Natural killer cell (primary cell): ENCODE results near the gene SORCS2. TPM values are rescaled to one million over a fixed set of nuclear protein-coding genes. Genes with fewer than 3 reads are reported as not detected.

Source experiments
- ATAC-seq, 3 donors: fragments of 150-1000 bp in 2 of 3; fragments of 200-7000 bp in 1 of 3; cut with Tn5 transposase; 1 replicate in 1 of 3; 2 replicates in 2 of 3; pipeline ENCODE4 v1.10.0; 2021; ENCODE audit warnings: mild to moderate bottlenecking in 2 of 3, moderate library complexity in 2 of 3
- DNase-seq, 2 donors: peaks; one replicate each; pipeline versions ENCODE4 v3.0.0 to v3.0.0-alpha.2; 2013 to 2021; ENCODE audit warnings: mixed read lengths in 1 of 2
- H3K27ac ChIP-seq: one replicate; pipeline ENCODE4 v1.5.1; 2013; ENCODE audit warnings: mild to moderate bottlenecking, low read length
- H3K27me3 ChIP-seq: one replicate; pipeline ENCODE4 v1.6.1; 2013; ENCODE audit warnings: low read length; ENCODE audit not compliant: control insufficient read depth, insufficient read depth
- H3K36me3 ChIP-seq: one replicate; pipeline ENCODE4 v1.6.1; 2013; ENCODE audit warnings: low read length; ENCODE audit not compliant: control insufficient read depth, insufficient read depth
- H3K4me1 ChIP-seq: one replicate; pipeline ENCODE4 v1.6.1; 2013; ENCODE audit warnings: low read length; ENCODE audit not compliant: control insufficient read depth, insufficient read depth
- H3K4me3 ChIP-seq: one replicate; pipeline ENCODE4 v1.5.1; 2013; ENCODE audit warnings: low read length
- H3K9me3 ChIP-seq: one replicate; pipeline ENCODE4 v1.6.1; 2013; ENCODE audit warnings: low read length; ENCODE audit not compliant: control insufficient read depth, insufficient read depth
- H3K27ac Mint-ChIP-seq, 2 donors: one replicate each; pipeline ENCODE4 v1.8.0; 2022; ENCODE audit warnings: mild to moderate bottlenecking in 2 of 2, mixed read lengths in 2 of 2, moderate library complexity in 1 of 2
- H3K27me3 Mint-ChIP-seq, 2 donors: one replicate each; pipeline ENCODE4 v1.8.0; 2022; ENCODE audit warnings: low read depth in 2 of 2, mixed read lengths in 2 of 2
- H3K36me3 Mint-ChIP-seq: one replicate; pipeline ENCODE4 v1.8.0; 2022; ENCODE audit warnings: mixed read lengths
- H3K4me1 Mint-ChIP-seq, 2 donors: one replicate each; pipeline ENCODE4 v1.8.0; 2022; ENCODE audit warnings: mixed read lengths in 2 of 2
- H3K4me3 Mint-ChIP-seq: one replicate; pipeline ENCODE4 v1.8.0; 2022; ENCODE audit warnings: mild to moderate bottlenecking, moderate library complexity, mixed read lengths
- H3K9me3 Mint-ChIP-seq, 2 donors: one replicate each; pipeline ENCODE4 v1.8.0; 2022; ENCODE audit warnings: mixed read lengths in 2 of 2
- WGBS: methylation state at CpG from one replicate; pipeline ENCODE4 v1.1.7; 2013; ENCODE audit warnings: missing lambda C conversion rate; ENCODE audit not compliant: insufficient coverage; 5-methylcytosine and 5-hydroxymethylcytosine counted together
- intact Hi-C: fragments of 100-400 bp; cut with micrococcal nuclease; formaldehyde crosslinking; loops from one replicate; pipeline ENCODE4 v1.14.2; 2022
- total RNA-seq, 4 donors: library from RNA; stranded (reverse); fragments of 120-200 nt in 1 of 4; gene quantifications; one replicate each; pipeline versions ENCODE4 v1.2.3 to v1.2.4, GENCODE V29; 2013 to 2022
- TF ChIP-seq, protein P1 (sequence below): fragments of 200-600 bp; IDR thresholded peaks from one replicate; pipeline ENCODE4 v1.8.0; 2022; ENCODE audit warnings: antibody characterized with exemption

SORCS2 gene
- total RNA-seq, 3 donors from 2014 or later (not counting 1 experiment from before 2014, with no cell fraction given) = 1.2 to 2.5 (median 1.4) TPM

DNA sequence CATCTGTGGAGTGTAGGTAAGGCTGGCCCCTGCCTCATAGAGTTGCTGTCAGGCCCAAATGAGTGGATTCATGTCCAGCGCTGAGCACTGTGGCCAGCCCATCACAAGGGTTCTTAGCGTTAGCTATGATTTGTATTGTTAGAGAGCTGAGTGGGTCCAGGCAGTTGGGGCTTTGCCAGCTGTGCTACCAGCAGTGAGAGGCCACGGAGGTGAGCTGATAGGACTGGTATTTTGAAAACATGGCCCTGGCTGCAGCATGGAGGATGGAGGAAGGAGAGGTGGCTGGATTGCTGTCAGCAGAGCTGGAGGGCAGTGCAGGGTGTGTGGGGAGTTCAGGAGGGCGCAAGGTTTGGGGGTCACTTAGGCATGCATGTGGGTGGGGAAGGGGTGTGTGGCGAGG is 172.6 kb downstream of the SORCS2 start:
- intact Hi-C loops = no loop called here
- ATAC-seq (no peak), DNase-seq (no peak)
- Histone ChIP-seq H3K27ac (no peak overlapping the region), H3K36me3 (no peaks in the 10 kb centered on the region), H3K4me1 (no peaks in the 10 kb centered on the region), H3K27me3 (no peaks in the 10 kb centered on the region), H3K9me3 (no peaks in the 10 kb centered on the region), H3K4me3 (no peak overlapping the region)
- Mint-ChIP-seq H3K9me3 (peaks cover 0 to 2% of the 10 kb centered on the region in 2 donors), H3K4me1 (peaks cover 5 to 10% of the 10 kb centered on the region in 2 donors), H3K4me3 (no peak overlapping the region), H3K27me3 (peaks cover 6 to 14% of the 10 kb centered on the region in 2 donors), H3K27ac (no peak overlapping the region), H3K36me3 (no peaks in the 10 kb centered on the region)
- TF ChIP-seq, protein P1, sequence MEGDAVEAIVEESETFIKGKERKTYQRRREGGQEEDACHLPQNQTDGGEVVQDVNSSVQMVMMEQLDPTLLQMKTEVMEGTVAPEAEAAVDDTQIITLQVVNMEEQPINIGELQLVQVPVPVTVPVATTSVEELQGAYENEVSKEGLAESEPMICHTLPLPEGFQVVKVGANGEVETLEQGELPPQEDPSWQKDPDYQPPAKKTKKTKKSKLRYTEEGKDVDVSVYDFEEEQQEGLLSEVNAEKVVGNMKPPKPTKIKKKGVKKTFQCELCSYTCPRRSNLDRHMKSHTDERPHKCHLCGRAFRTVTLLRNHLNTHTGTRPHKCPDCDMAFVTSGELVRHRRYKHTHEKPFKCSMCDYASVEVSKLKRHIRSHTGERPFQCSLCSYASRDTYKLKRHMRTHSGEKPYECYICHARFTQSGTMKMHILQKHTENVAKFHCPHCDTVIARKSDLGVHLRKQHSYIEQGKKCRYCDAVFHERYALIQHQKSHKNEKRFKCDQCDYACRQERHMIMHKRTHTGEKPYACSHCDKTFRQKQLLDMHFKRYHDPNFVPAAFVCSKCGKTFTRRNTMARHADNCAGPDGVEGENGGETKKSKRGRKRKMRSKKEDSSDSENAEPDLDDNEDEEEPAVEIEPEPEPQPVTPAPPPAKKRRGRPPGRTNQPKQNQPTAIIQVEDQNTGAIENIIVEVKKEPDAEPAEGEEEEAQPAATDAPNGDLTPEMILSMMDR = no peak
- 78% methylated on average over 5 of the region's 5 CpGs for WGBS

- H3K4me1 Mint-ChIP-seq = peaks cover 5 to 10% of the 10 kb centered on the region in 2 donors
- no peak for DNase-seq
- no peak overlapping the region for H3K4me3 ChIP-seq
- intact Hi-C loops = no loop called here
- peaks cover 0 to 2% of the 10 kb centered on the region in 2 donors for H3K9me3 Mint-ChIP-seq
- no peak overlapping the region for H3K27ac Mint-ChIP-seq
- H3K4me1 ChIP-seq = no peaks in the 10 kb centered on the region
- no peaks in the 10 kb centered on the region for H3K9me3 ChIP-seq
- no peaks in the 10 kb centered on the region for H3K27me3 ChIP-seq
- no peak overlapping the region for H3K4me3 Mint-ChIP-seq
- peaks cover 12 to 17% of the 10 kb centered on the region in 2 donors for H3K27me3 Mint-ChIP-seq
- WGBS = 72% methylated on average over 22 of the region's 22 CpGs
- no peaks in the 10 kb centered on the region for H3K36me3 ChIP-seq
- no peaks in the 10 kb centered on the region for H3K36me3 Mint-ChIP-seq
- TF ChIP-seq, protein P1 = no peak
- no peak overlapping the region for H3K27ac ChIP-seq
- ATAC-seq = no peak
Measured at GRCh38 chr4:7365462-7366179, 173.3 kb downstream of the SORCS2 start.

DNA sequence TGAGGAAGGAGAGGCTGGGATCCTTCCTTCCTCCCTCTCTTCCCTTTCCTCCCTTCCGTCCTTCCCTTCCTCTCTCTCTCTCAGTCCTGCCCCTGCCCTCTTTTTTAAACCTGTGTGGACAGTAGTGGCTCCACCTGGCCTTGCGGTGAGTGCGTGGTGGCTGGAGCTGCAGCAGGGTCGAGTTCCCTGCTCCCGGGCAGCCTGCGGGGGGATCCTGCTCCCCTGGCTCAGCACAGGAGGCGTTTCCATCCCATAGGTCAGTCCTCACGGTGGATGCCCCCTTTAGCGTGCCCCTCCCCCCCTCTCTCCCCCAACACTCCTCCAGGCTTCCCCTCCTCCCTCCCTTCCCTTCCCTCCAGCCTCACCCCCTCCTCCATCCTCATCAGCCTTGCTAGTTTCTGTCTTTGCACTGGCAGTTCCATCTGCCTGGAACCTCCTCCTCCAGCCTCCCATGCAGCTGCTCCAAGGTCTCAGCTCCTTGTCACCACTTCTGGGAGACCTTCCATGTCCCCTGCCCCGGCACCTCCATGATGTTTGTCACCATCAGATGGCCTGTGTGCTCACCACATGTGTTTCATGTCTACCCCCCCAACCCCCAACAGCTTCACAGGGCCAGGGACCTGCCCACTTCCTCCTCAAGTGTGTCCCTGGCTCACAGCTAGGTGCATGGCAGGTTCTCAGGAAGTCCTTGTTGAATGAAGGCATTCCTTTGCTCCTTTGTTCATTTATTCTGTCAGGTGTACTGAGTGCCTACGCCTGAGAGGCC is 174.0 kb downstream of the SORCS2 start:
- no peak overlapping the region for H3K4me3 ChIP-seq
- Mint-ChIP-seq H3K4me3 (no peak overlapping the region), H3K27me3 (peaks cover 14 to 17% of the 10 kb centered on the region in 2 donors), H3K9me3 (peaks cover 0 to 2% of the 10 kb centered on the region in 2 donors), H3K4me1 (peaks cover 5 to 10% of the 10 kb centered on the region in 2 donors), H3K36me3 (no peaks in the 10 kb centered on the region), H3K27ac (no peak overlapping the region)
- H3K27me3 ChIP-seq = no peaks in the 10 kb centered on the region
- 27% methylated on average over 11 of the region's 11 CpGs for WGBS
- ATAC-seq = no peak
- intact Hi-C loops = no loop called here
- H3K27ac ChIP-seq = no peak overlapping the region
- DNase-seq = no peak
- TF ChIP-seq, protein P1 = no peak
- H3K9me3 ChIP-seq = no peaks in the 10 kb centered on the region
- no peaks in the 10 kb centered on the region for H3K36me3 ChIP-seq
- H3K4me1 ChIP-seq = no peaks in the 10 kb centered on the region
